Ascending aorta (tissue), 2 donors: ENCODE results near the gene TOM1. TPM values are rescaled to one million over a fixed set of nuclear protein-coding genes. Genes with fewer than 3 reads are reported as not detected.

ENCODE experiments used
- DNase-seq, 2 donors: peaks; one replicate each; pipeline ENCODE4 v3.0.0-alpha.2; 2019; ENCODE audit warnings: low spot score in 2 of 2
- H3K27ac ChIP-seq, 2 donors: fragments of 200-600 bp; sonication (generic); one replicate each; pipeline ENCODE4 v1.5.1; 2016 to 2017; ENCODE audit warnings: mild to moderate bottlenecking in 1 of 2
- H3K27me3 ChIP-seq: fragments of 200-600 bp; sonication (generic); one replicate; pipeline ENCODE4 v1.5.1; 2017
- H3K36me3 ChIP-seq, 2 donors: fragments of 200-600 bp; sonication (generic); one replicate each; pipeline ENCODE4 v1.5.1; 2016
- H3K4me1 ChIP-seq, 2 donors: fragments of 200-600 bp; sonication (generic); one replicate each; pipeline ENCODE4 v1.5.1; 2016 to 2017; ENCODE audit warnings: mild to moderate bottlenecking in 1 of 2
- H3K4me3 ChIP-seq, 2 donors: fragments of 200-600 bp; sonication (generic); one replicate each; pipeline ENCODE4 v1.5.1; 2016 to 2017; ENCODE audit warnings: mild to moderate bottlenecking in 1 of 2
- H3K9me3 ChIP-seq, 2 donors: fragments of 200-600 bp; sonication (generic); one replicate each; pipeline ENCODE4 v1.5.1; 2016
- CTCF ChIP-seq, 3 experiments: fragments of 200-600 bp in 2 of 3; fragments of 450-650 bp in 1 of 3; sonication (generic) in 2 of 3; IDR thresholded peaks; one replicate each; pipeline ENCODE4 v1.5.1; 2016 to 2019; ENCODE audit warnings: antibody characterized with exemption in 3 of 3, mild to moderate bottlenecking in 1 of 3, moderate library complexity in 1 of 3
- intact Hi-C: fragments of 100-400 bp; cut with DNase I; formaldehyde crosslinking; loops from one replicate; pipeline ENCODE4 v1.15.1; 2023
- total RNA-seq: library from RNA; depleted of rRNA; stranded (reverse); fragments of >200 nt; gene quantifications from one replicate; pipeline ENCODE4 v1.1.0, GENCODE V29; 2016

The TOM1 gene
- total RNA-seq, 1 donor from 2014 or later = 84.4 TPM

- Histone ChIP-seq H3K27ac (no peak overlapping the region), H3K36me3 (no peaks in the 10 kb centered on the region), H3K4me1 (peaks cover 0 to 8% of the 10 kb centered on the region in 2 donors), H3K9me3 (no peaks in the 10 kb centered on the region), H3K27me3 (no peaks in the 10 kb centered on the region), H3K4me3 (no peak overlapping the region)
- peak in 1 of 2 donors; percentile 55 for DNase-seq
- intact Hi-C loops = no loop called here
- TF ChIP-seq CTCF (IDR thresholded peaks at IDR 0.05) = no peak
These were observed 8.2 kb downstream of the TOM1 start for GRCh38 chr22:35307892-35308291.

GRCh38 chr22:35308480-35309021 is 8.9 kb downstream of the TOM1 start:
- Histone ChIP-seq H3K36me3 (no peaks in the 10 kb centered on the region), H3K27ac (no peak overlapping the region), H3K4me1 (peaks cover 0 to 13% of the 10 kb centered on the region in 2 donors), H3K27me3 (no peaks in the 10 kb centered on the region), H3K4me3 (no peak overlapping the region), H3K9me3 (no peaks in the 10 kb centered on the region)
- DNase-seq = peak in 1 of 2 donors; percentile 57
- intact Hi-C loops = no loop called here
- no peak for TF ChIP-seq CTCF (IDR thresholded peaks at IDR 0.05)

DNA sequence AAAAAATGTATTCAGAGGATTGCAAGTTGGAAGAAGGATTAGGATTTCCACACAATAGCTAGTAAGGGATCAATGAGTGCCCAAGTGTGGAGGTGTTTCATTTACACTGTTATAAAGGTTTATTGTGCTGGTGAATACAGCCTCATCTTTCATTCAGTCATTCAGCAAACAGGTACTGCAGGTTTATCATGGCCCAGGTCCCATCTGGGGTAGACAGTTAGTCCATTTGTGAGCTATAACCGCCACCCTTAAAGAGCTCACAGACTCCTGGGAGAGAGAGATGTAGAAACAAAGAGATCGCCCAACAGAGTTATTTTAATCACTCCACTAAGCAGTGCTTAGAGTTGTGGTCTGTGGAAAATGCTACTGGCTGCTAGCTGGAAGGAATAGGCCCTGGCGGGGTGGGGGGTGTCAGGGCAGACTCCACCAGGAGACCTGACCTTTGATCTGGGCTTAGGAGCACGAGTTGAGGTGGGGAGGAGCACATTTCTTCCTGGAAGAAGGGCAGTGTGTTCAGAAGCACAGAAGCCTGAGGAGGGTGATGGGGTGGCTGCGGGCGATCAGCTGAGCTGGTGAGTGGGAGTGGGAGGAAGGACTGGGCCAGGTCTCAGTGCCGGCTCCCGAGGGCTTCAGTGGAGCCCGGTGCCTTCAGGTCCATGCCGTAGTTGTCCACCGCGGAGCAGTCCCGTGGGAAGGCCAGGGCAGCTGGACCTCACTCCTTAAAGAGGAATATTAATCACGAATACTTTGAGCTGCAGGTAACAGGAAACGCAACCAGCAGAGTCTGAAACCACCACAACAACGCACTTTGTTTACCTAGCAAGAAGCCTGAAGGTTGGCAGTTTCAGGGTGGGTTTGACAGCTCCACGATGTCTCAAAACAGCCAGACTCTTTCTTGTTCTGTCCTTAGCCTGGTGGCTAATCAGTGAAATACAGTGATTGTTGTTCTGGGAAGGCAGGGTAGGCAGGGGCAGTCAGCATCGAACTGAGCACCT is 11.2 kb downstream of the TOM1 start:
- Histone ChIP-seq H3K27ac (peak overlapping the region; percentile 2 to 22), H3K27me3 (no peaks in the 10 kb centered on the region), H3K4me1 (peaks cover 5 to 36% of the 10 kb centered on the region in 2 donors), H3K4me3 (no peak overlapping the region), H3K36me3 (no peaks in the 10 kb centered on the region), H3K9me3 (no peaks in the 10 kb centered on the region)
- intact Hi-C loops = no loop called here
- DNase-seq = peak in 1 of 2 donors; percentile 58
- TF ChIP-seq CTCF (IDR thresholded peaks at IDR 0.05) = no peak

DNA sequence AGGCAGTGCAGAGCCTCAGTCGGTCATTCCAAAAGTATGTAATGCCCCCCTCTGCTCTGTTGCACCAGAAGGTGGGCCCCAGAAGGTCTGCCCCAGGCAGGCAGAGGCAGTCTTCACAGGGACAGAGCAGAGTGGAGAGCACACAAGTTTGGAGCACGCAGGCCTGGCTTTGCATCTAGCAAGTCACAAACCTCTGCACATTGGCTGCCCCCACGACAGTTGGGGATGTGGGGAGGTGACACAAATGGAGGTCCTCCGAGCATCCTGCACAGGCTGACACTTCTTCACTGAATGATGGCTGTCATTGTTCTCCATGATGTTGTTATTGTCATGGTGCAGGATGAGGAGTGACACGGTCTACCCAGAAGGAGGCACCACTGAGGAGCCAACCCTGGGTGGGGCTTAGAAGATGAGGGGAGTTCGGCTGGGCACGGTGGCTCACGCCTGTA is 11.9 kb downstream of the TOM1 start:
- Histone ChIP-seq H3K27me3 (no peaks in the 10 kb centered on the region), H3K4me3 (no peak overlapping the region), H3K9me3 (no peaks in the 10 kb centered on the region), H3K4me1 (peaks cover 5 to 41% of the 10 kb centered on the region in 2 donors), H3K27ac (peak overlapping the region; percentile 2 to 77), H3K36me3 (no peaks in the 10 kb centered on the region)
- TF ChIP-seq CTCF (IDR thresholded peaks at IDR 0.05) = no peak
- DNase-seq = peak in 1 of 2 donors; percentile 35
- intact Hi-C loops = no loop called here

DNA sequence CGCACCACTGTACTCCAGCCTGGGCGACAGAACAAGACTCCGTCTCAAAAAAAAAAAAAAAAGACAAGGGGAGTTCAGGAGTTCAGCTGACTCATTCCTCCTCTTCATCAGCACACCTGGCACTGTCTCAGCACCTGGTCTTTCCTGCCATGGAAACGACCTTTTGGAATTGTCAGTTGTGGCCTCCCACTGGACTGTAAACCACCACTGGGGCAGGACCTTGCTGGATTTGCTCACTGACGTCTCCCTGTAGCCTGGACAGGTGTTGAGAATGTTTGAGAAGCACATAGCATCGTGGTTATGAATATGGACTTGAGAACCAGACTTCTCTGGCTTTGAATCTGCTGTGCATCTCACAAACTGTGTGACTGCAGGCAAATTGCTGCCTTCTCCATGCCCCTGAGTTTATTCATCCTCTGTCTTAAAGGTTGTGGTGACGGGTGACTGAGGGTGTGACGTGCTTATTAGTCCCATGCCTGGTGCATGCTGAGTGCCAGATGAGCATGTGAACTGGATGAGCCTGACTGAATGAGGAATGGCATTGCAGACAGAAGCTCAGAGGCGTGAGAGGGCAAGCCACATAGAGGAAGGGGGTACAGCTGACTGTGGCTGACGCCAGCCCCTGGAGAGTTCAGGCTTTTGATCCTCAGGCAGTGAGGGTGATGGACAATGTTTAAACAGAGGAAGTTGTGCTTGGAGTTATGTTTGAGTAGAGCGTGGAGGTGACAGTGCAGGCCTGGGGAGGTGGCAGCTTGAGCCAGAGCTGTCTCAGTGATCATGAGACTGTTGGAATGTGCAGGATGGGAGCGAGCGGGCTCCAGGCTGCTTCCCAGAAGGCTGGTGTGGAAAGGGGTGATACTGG is 12.7 kb downstream of the TOM1 start:
- TF ChIP-seq CTCF (IDR thresholded peaks at IDR 0.05) = no peak
- Histone ChIP-seq H3K27me3 (no peaks in the 10 kb centered on the region), H3K9me3 (no peaks in the 10 kb centered on the region), H3K36me3 (peaks cover 0 to 2% of the 10 kb centered on the region in 2 donors), H3K4me3 (no peak overlapping the region), H3K4me1 (peaks cover 5 to 41% of the 10 kb centered on the region in 2 donors), H3K27ac (peak overlapping the region; percentile 77 to 89)
- DNase-seq = peak in 1 of 2 donors; percentile 61
- intact Hi-C loops = loop anchor here (1.0 kb wide), 1 partner anchor 12 kb away; no protein-coding TSS in a partner anchor
